ENCODE measurements around the gene TMEM176A. TPM values are rescaled to one million over a fixed set of nuclear protein-coding genes. Genes with fewer than 3 reads are reported as not detected.

The TMEM176A gene
- total RNA-seq, 1 donor from 2014 or later: 9.6 TPM

GRCh38 chr7:150823484-150824126 lies 23.0 kb downstream of the TMEM176A start:
- no peak for DNase-seq (ENCODE audit: low spot score, unreplicated experiment)
- TF ChIP-seq CTCF (IDR thresholded peaks at IDR 0.05; ENCODE audit: unreplicated experiment): no peak
- H3K4me3 Mint-ChIP-seq (ENCODE audit: low read depth): no peak overlapping the region
- H3K27ac Mint-ChIP-seq: no peak overlapping the region
- no peaks in the 10 kb centered on the region for H3K27me3 Mint-ChIP-seq
- H3K4me1 Mint-ChIP-seq (ENCODE audit: low read depth): peaks cover 11% of the 10 kb centered on the region
- H3K36me3 Mint-ChIP-seq (ENCODE audit: insufficient read depth): peaks cover 8% of the 10 kb centered on the region
- peaks cover 6% of the 10 kb centered on the region for H3K9me3 Mint-ChIP-seq (ENCODE audit: low read depth)

GRCh38 chr7:150824379-150825177 lies 24.0 kb downstream of the TMEM176A start:
- H3K36me3 Mint-ChIP-seq (ENCODE audit: insufficient read depth): peaks cover 8% of the 10 kb centered on the region
- no peak for DNase-seq (ENCODE audit: low spot score, unreplicated experiment)
- no peak overlapping the region for H3K4me3 Mint-ChIP-seq (ENCODE audit: low read depth)
- H3K27me3 Mint-ChIP-seq: no peaks in the 10 kb centered on the region
- peaks cover 13% of the 10 kb centered on the region for H3K4me1 Mint-ChIP-seq (ENCODE audit: low read depth)
- peaks cover 6% of the 10 kb centered on the region for H3K9me3 Mint-ChIP-seq (ENCODE audit: low read depth)
- H3K27ac Mint-ChIP-seq: no peak overlapping the region
- TF ChIP-seq CTCF (IDR thresholded peaks at IDR 0.05; ENCODE audit: unreplicated experiment): no peak

- no peak for TF ChIP-seq CTCF (IDR thresholded peaks at IDR 0.05; ENCODE audit: unreplicated experiment)
- peaks cover 21% of the 10 kb centered on the region for H3K4me1 Mint-ChIP-seq (ENCODE audit: low read depth)
- H3K9me3 Mint-ChIP-seq (ENCODE audit: low read depth): peaks cover 11% of the 10 kb centered on the region
- no peak for DNase-seq (ENCODE audit: low spot score, unreplicated experiment)
- no peak overlapping the region for H3K4me3 Mint-ChIP-seq (ENCODE audit: low read depth)
- peaks cover 8% of the 10 kb centered on the region for H3K36me3 Mint-ChIP-seq (ENCODE audit: insufficient read depth)
- H3K27me3 Mint-ChIP-seq: no peaks in the 10 kb centered on the region
- H3K27ac Mint-ChIP-seq: peak overlapping the region; percentile 7
Observed at GRCh38 chr7:150826061-150826849, 25.7 kb downstream of the TMEM176A start.

GRCh38 chr7:150828384-150828783 lies 27.8 kb downstream of the TMEM176A start:
- Mint-ChIP-seq H3K4me1 (ENCODE audit: low read depth) (peaks cover 24% of the 10 kb centered on the region), H3K9me3 (ENCODE audit: low read depth) (peaks cover 5% of the 10 kb centered on the region), H3K27me3 (no peaks in the 10 kb centered on the region), H3K27ac (no peak overlapping the region), H3K36me3 (ENCODE audit: insufficient read depth) (peaks cover 7% of the 10 kb centered on the region), H3K4me3 (ENCODE audit: low read depth) (no peak overlapping the region)
- DNase-seq (ENCODE audit: low spot score, unreplicated experiment): no peak
- TF ChIP-seq CTCF (IDR thresholded peaks at IDR 0.05; ENCODE audit: unreplicated experiment): no peak

- no peak for DNase-seq (ENCODE audit: low spot score, unreplicated experiment)
- H3K4me1 Mint-ChIP-seq (ENCODE audit: low read depth): peaks cover 20% of the 10 kb centered on the region
- no peak overlapping the region for H3K4me3 Mint-ChIP-seq (ENCODE audit: low read depth)
- peaks cover 11% of the 10 kb centered on the region for H3K9me3 Mint-ChIP-seq (ENCODE audit: low read depth)
- H3K27me3 Mint-ChIP-seq: no peaks in the 10 kb centered on the region
- TF ChIP-seq CTCF (IDR thresholded peaks at IDR 0.05; ENCODE audit: unreplicated experiment): no peak
- H3K27ac Mint-ChIP-seq: no peak overlapping the region
- peaks cover 7% of the 10 kb centered on the region for H3K36me3 Mint-ChIP-seq (ENCODE audit: insufficient read depth)
Observed at GRCh38 chr7:150829426-150829825, 28.9 kb downstream of the TMEM176A start.
